GM12878 (cell line): ENCODE results near the gene SLC39A7. TPM values are rescaled to one million over a fixed set of nuclear protein-coding genes. Genes with fewer than 3 reads are reported as not detected.

Source experiments
- BMI1 ChIP-seq: fragments of 450-650 bp; IDR thresholded peaks from 2 replicates; pipeline ENCODE4 v1.6.1; 2016; ENCODE audit warnings: mild to moderate bottlenecking, moderate library complexity, borderline replicate concordance
- BRCA1 ChIP-seq: IDR thresholded peaks from 2 replicates; pipeline ENCODE4 v1.6.1; 2011; ENCODE audit warnings: low read depth, low read length, improper control_type of control experiment
- CBX5 ChIP-seq: sonication (generic); IDR thresholded peaks from 2 replicates; pipeline ENCODE4 v1.6.1; 2016; ENCODE audit warnings: low read depth, moderate library complexity, mild to moderate bottlenecking, inconsistent platforms
- CEBPZ ChIP-seq: fragments of 150-350 bp; IDR thresholded peaks from 2 replicates; pipeline ENCODE4 v1.6.1; 2016; ENCODE audit warnings: low read depth, low read length
- E2F4 ChIP-seq: IDR thresholded peaks from 2 replicates; pipeline ENCODE4 v1.6.1; 2012; ENCODE audit warnings: low read depth, low read length, improper control_type of control experiment
- FOXK2 ChIP-seq: fragments of 450-650 bp; IDR thresholded peaks from 2 replicates; pipeline ENCODE4 v1.6.1; 2017; ENCODE audit warnings: mild to moderate bottlenecking, moderate library complexity
- GABPA ChIP-seq: IDR thresholded peaks from 2 replicates; pipeline ENCODE4 v1.6.1; 2014; ENCODE audit warnings: antibody characterized with exemption, low read depth, mild to moderate bottlenecking, inconsistent platforms
- IRF4 ChIP-seq: IDR thresholded peaks from 2 replicates; pipeline ENCODE4 v1.6.1; 2011; ENCODE audit warnings: low read depth, low read length
- MEF2A ChIP-seq: IDR thresholded peaks from 2 replicates; pipeline ENCODE4 v1.6.1; 2011; ENCODE audit warnings: low read depth, mild to moderate bottlenecking, low read length, moderate library complexity; ENCODE audit not compliant: insufficient read depth
- NFIC ChIP-seq: IDR thresholded peaks from 2 replicates; pipeline ENCODE4 v1.6.1; 2012; ENCODE audit warnings: low read depth, mild to moderate bottlenecking, inconsistent platforms, low read length, moderate library complexity
- NFXL1 ChIP-seq: fragments of 450-650 bp; IDR thresholded peaks from 2 replicates; pipeline ENCODE4 v1.6.1; 2017; ENCODE audit warnings: antibody characterized with exemption, mild to moderate bottlenecking, borderline replicate concordance
- NFYA ChIP-seq: IDR thresholded peaks from 2 replicates; pipeline ENCODE4 v1.6.1; 2011; ENCODE audit warnings: low read depth, mild to moderate bottlenecking, low read length, improper control_type of control experiment, borderline replicate concordance
- NR2F1 ChIP-seq: fragments of 450-650 bp; conservative IDR thresholded peaks from 2 replicates; pipeline ENCODE4 v1.6.1; 2017; ENCODE audit warnings: mild to moderate bottlenecking
- POLR2A ChIP-seq: IDR thresholded peaks from 2 replicates; pipeline ENCODE4 v1.6.1; 2011; ENCODE audit warnings: low read depth, mild to moderate bottlenecking, low read length
- RBBP5 ChIP-seq: fragments of 200-600 bp; sonication (generic); conservative IDR thresholded peaks from 2 replicates; pipeline ENCODE4 v1.6.1; 2016
- SP1 ChIP-seq: IDR thresholded peaks from one replicate; pipeline ENCODE4 v1.6.1; 2011; ENCODE audit warnings: low read depth, low read length
- STAT1 ChIP-seq: fragments of 450-650 bp; conservative IDR thresholded peaks from 2 replicates; pipeline ENCODE4 v1.6.1; 2014; ENCODE audit warnings: antibody characterized with exemption, mild to moderate bottlenecking
- ZNF274 ChIP-seq: IDR thresholded peaks from one replicate; pipeline ENCODE4 v1.8.0; 2011; ENCODE audit not compliant: insufficient read length, insufficient read depth
- ZNF687 ChIP-seq: fragments of 450-650 bp; IDR thresholded peaks from 2 replicates; pipeline ENCODE4 v1.6.1; 2017; ENCODE audit warnings: mild to moderate bottlenecking, moderate library complexity
- polyA plus RNA-seq, 11 experiments: library from polyadenylated mRNA; depleted of rRNA in 4 of 11; unstranded in 6 of 11; stranded (reverse) in 5 of 11; fragments of >200 nt; fragmentation: Nextera tagmentation in 4 of 11; fragmentation: Illumina TruSeq in 1 of 11; extraction: Ambion mirVana in 4 of 11; extraction: Trizol in 1 of 11; gene quantifications; 1 replicate in 1 of 11; 2 replicates in 10 of 11; pipeline versions ENCODE4 v1.2.1 to v1.2.3, GENCODE V29; 2011 to 2016; ENCODE audit warnings: inconsistent platforms in 2 of 11, missing spikeins in 2 of 11, low read depth in 1 of 11
- total RNA-seq, 4 experiments: library from RNA; depleted of rRNA in 3 of 4; stranded (reverse); fragments of >200 nt in 3 of 4; fragmentation: Illumina TruSeq in 1 of 4; extraction: Trizol in 1 of 4; gene quantifications; 2 replicates each; pipeline versions ENCODE4 v1.2.1 to v1.2.3, GENCODE V29; 2013 to 2021
- TF ChIP-seq, protein P1 (sequence below): fragments of 450-650 bp; IDR thresholded peaks from 2 replicates; pipeline ENCODE4 v1.6.1; 2018; ENCODE audit warnings: borderline replicate concordance, mild to moderate bottlenecking; ENCODE audit not compliant: partially characterized antibody

Gene SLC39A7
- total and polyA plus RNA-seq, 10 of the 15 experiments (the other 5 are each of a cell fraction or from before 2014, with no cell fraction given) = 7.3 to 63.1 (median 40.6) TPM

GRCh38 chr6:33204415-33205190 is 3.9 kb downstream of the SLC39A7 start, which contains the start of gene HSD17B8 (continued):
- no peak for TF ChIP-seq CEBPZ
- TF ChIP-seq POLR2A = peak; percentile 77
- TF ChIP-seq GABPA = no peak
- TF ChIP-seq NFYA = no peak
- no peak for TF ChIP-seq FOXK2
- no peak for TF ChIP-seq ZNF274
- TF ChIP-seq NFXL1 = no peak
- no peak for TF ChIP-seq E2F4
- TF ChIP-seq ZNF687 = peak; percentile 69; the same call in 1 of the 2 replicates
- no peak for TF ChIP-seq IRF4
- no peak for TF ChIP-seq NFIC
- TF ChIP-seq, protein P1, sequence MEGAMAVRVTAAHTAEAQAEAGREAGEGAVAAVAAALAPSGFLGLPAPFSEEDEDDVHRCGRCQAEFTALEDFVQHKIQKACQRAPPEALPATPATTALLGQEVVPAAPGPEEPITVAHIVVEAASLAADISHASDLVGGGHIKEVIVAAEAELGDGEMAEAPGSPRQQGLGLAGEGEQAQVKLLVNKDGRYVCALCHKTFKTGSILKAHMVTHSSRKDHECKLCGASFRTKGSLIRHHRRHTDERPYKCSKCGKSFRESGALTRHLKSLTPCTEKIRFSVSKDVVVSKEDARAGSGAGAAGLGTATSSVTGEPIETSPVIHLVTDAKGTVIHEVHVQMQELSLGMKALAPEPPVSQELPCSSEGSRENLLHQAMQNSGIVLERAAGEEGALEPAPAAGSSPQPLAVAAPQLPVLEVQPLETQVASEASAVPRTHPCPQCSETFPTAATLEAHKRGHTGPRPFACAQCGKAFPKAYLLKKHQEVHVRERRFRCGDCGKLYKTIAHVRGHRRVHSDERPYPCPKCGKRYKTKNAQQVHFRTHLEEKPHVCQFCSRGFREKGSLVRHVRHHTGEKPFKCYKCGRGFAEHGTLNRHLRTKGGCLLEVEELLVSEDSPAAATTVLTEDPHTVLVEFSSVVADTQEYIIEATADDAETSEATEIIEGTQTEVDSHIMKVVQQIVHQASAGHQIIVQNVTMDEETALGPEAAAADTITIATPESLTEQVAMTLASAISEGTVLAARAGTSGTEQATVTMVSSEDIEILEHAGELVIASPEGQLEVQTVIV = no peak
- TF ChIP-seq RBBP5 = no peak
- no peak for TF ChIP-seq CBX5
- TF ChIP-seq NR2F1 = peak; percentile 98
- no peak for TF ChIP-seq MEF2A
- no peak for TF ChIP-seq STAT1
- TF ChIP-seq BRCA1 = no peak
- TF ChIP-seq SP1 = peak; percentile 92
- no peak for TF ChIP-seq BMI1
